Nephron progenitor cell (in vitro differentiated cells): ENCODE data around the gene NRF1.

Experiments
- DNase-seq: peaks from one replicate; pipeline ENCODE4 v3.0.0; 2021
- H3K27ac Mint-ChIP-seq: 2 replicates; pipeline ENCODE4 v1.8.0; 2021; ENCODE audit warnings: mild to moderate bottlenecking, moderate library complexity, mixed read lengths
- H3K27me3 Mint-ChIP-seq: 2 replicates; pipeline ENCODE4 v1.8.0; 2021; ENCODE audit warnings: mild to moderate bottlenecking, low read depth, mixed read lengths; ENCODE audit not compliant: poor library complexity
- H3K36me3 Mint-ChIP-seq: 2 replicates; pipeline ENCODE4 v1.8.0; 2021; ENCODE audit warnings: low read depth, mixed read lengths
- H3K4me1 Mint-ChIP-seq: 2 replicates; pipeline ENCODE4 v1.8.0; 2021; ENCODE audit warnings: mixed read lengths
- H3K4me3 Mint-ChIP-seq: 2 replicates; pipeline ENCODE4 v1.8.0; 2021; ENCODE audit warnings: mild to moderate bottlenecking, moderate library complexity, mixed read lengths
- H3K9me3 Mint-ChIP-seq: 2 replicates; pipeline ENCODE4 v1.8.0; 2021; ENCODE audit warnings: mild to moderate bottlenecking, moderate library complexity, mixed read lengths
- TF ChIP-seq, protein P1 (sequence below): fragments of 200-600 bp; sonication (generic); IDR thresholded peaks from 2 replicates; pipeline ENCODE4 v1.5.0; 2021; ENCODE audit warnings: antibody characterized with exemption

The NRF1 gene

DNA sequence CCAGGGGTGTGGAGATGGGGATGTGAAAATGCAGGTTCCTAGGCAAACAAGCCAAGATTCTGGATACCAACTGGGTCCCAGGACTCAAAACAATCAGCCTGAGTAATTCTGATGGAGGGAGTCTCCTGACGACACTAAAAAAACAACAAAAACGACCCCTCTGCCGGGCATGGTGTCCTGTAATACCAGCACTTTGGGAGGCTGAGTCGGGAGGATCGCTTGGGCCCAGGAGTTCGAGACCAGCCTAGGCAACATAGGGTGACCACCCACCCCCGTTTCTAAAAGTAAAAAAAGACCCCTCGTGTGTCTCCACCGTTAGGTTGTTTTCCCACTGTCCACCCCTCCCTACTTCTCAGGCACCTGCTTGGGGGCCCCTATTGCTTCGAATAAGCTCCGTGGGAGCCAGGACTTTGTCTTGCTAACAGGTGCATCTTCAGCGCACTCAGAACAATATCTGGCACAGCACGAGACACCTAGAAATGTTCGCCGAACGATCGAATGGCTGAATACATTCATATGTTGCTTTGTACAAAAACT lies 743 bp upstream of the NRF1 start:
- H3K4me3 Mint-ChIP-seq, result peak overlapping the region; percentile 94
- peak overlapping the region; percentile 86 for H3K27ac Mint-ChIP-seq
- H3K36me3 Mint-ChIP-seq, result peaks cover 36% of the 10 kb centered on the region
- TF ChIP-seq, protein P1, sequence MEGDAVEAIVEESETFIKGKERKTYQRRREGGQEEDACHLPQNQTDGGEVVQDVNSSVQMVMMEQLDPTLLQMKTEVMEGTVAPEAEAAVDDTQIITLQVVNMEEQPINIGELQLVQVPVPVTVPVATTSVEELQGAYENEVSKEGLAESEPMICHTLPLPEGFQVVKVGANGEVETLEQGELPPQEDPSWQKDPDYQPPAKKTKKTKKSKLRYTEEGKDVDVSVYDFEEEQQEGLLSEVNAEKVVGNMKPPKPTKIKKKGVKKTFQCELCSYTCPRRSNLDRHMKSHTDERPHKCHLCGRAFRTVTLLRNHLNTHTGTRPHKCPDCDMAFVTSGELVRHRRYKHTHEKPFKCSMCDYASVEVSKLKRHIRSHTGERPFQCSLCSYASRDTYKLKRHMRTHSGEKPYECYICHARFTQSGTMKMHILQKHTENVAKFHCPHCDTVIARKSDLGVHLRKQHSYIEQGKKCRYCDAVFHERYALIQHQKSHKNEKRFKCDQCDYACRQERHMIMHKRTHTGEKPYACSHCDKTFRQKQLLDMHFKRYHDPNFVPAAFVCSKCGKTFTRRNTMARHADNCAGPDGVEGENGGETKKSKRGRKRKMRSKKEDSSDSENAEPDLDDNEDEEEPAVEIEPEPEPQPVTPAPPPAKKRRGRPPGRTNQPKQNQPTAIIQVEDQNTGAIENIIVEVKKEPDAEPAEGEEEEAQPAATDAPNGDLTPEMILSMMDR, result no peak
- no peaks in the 10 kb centered on the region for H3K9me3 Mint-ChIP-seq
- H3K27me3 Mint-ChIP-seq, result peaks cover 4% of the 10 kb centered on the region
- DNase-seq, result no peak
- H3K4me1 Mint-ChIP-seq, result peaks cover 41% of the 10 kb centered on the region

DNA sequence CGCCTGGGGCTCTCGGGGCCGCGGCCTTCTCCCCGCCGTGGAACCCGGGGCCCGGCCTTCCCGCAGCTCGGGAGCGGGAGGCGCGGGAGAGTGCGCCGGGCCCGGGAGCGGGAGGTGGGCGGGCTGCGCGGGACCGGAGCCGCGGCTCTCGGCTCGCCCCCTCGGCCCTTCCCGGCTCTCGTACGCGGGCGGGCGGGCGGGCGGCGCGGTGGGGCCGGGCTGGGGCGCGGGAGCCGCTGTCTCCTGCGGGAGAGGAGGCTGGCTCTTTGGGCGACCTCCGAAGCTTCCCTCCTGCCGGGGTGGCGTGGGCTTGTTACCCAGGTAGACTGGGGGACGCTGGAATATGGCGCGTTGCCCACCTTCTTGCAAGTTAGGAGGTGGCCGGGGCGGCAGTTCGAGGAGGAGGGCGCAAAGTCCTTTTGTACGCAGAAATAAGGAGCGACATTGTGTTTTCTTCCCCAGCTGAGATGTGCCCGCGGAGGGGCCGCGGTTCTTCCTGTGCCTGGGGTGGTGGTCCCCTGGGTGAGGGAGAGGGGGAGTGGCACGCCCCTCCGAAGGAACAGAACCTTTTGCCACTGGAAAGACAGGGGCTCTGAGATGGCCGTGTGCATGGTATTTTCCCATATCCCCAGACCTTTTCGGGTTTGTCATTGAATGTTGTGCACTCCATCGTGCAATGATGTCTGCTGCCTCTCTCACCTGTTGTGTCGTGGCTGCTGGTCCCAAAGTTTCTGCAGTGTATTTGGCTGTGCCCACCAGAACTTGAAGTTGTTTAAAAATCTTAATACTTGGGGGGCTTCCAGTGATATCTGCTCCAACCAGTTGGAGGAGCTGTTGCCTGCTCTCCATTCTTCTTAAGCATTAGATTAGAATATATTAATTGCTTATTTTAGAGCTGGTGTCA lies 844 bp downstream of the NRF1 start:
- Mint-ChIP-seq H3K27me3 (peaks cover 4% of the 10 kb centered on the region), H3K9me3 (no peaks in the 10 kb centered on the region), H3K36me3 (peaks cover 25% of the 10 kb centered on the region), H3K27ac (peak overlapping the region; percentile 99), H3K4me1 (peaks cover 48% of the 10 kb centered on the region), H3K4me3 (peak overlapping the region; percentile 97)
- TF ChIP-seq, protein P1, result peak; percentile 51
- DNase-seq, result no peak

DNA sequence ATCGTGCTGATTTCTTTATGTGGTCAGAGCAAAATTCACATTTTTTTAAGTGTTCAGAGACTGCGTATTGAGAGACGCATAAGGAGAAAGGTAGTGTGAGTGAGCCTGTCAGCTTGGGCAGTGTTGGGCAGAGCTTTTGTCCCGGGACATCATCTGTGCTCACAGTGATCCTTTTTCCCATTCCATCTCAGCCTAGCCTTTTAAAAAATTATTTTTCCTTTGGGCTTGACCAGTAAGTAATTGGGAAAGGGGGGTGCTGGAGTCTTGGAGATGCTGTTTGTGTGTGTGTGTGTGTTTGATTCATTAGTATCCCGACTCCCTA lies 1.5 kb downstream of the NRF1 start:
- no peaks in the 10 kb centered on the region for H3K9me3 Mint-ChIP-seq
- H3K27ac Mint-ChIP-seq, result peak overlapping the region; percentile 99
- peaks cover 28% of the 10 kb centered on the region for H3K36me3 Mint-ChIP-seq
- H3K4me3 Mint-ChIP-seq, result peak overlapping the region; percentile 97
- TF ChIP-seq, protein P1, result no peak
- peaks cover 51% of the 10 kb centered on the region for H3K4me1 Mint-ChIP-seq
- DNase-seq, result no peak
- H3K27me3 Mint-ChIP-seq, result peaks cover 4% of the 10 kb centered on the region

DNA sequence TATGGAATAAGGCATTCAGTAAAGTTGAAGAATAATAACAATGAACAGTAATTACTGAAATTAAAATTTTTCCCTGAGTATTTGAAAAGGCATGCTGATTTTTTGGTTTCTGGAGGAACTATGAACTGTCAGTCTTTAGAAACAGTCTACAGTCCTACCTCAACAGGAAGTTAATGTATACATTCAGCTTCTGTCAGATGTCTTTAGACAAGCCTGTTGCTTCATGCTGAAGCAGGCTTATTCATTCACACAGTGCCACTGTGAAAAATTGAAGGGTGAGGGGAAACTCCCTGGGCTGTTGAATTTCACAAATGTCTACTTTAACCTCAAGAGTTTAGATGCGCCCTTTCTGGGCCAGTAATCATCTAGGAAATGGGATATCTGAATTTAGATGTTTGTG lies 3.5 kb downstream of the NRF1 start:
- Mint-ChIP-seq H3K36me3 (peaks cover 25% of the 10 kb centered on the region), H3K4me3 (no peak overlapping the region), H3K27ac (no peak overlapping the region), H3K4me1 (peaks cover 41% of the 10 kb centered on the region), H3K27me3 (peaks cover 3% of the 10 kb centered on the region), H3K9me3 (peaks cover 7% of the 10 kb centered on the region)
- TF ChIP-seq, protein P1, result no peak
- DNase-seq, result no peak

DNA sequence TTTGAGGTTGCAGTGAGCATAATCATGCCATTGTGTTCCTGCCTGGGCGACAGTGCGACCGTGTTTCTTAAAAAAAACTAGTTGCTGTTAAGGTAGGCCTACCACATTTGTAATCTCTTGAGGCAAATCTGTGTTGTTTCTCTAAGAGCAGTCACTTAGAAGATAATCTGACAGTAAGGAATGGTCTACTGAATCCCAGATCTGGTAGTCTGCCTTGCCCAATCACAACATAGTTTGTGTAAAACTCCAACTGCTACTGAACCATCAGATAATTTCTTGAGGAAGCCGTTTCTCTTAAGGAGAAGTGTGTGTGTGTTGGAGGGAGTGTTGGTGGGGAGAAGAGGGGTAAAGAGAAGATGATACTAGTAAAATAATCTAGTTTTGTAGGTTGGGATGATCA lies 5.0 kb downstream of the NRF1 start:
- peaks cover 34% of the 10 kb centered on the region for H3K4me1 Mint-ChIP-seq

More for the DNA sequence above, 5.0 kb downstream of the NRF1 start:
- Mint-ChIP-seq H3K9me3 (peaks cover 19% of the 10 kb centered on the region), H3K4me3 (no peak overlapping the region), H3K27me3 (no peaks in the 10 kb centered on the region), H3K36me3 (peaks cover 39% of the 10 kb centered on the region), H3K27ac (peak overlapping the region; percentile 58)
- TF ChIP-seq, protein P1, result no peak
- no peak for DNase-seq
